ENCODE results near the gene CASR.

The CASR gene

GRCh38 chr3:122258757-122259371 is 75.4 kb downstream of the CASR start:
- peak; percentile 12 for DNase-seq (ENCODE audit: low read depth)
- peak; percentile 73 for TF ChIP-seq CTCF (conservative IDR thresholded peaks at IDR 0.05; ENCODE audit: low read depth, low read length)
- no peak overlapping the region for H3K4me3 ChIP-seq (ENCODE audit: low read length)

GRCh38 chr3:122260206-122260605 is 76.7 kb downstream of the CASR start:
- DNase-seq (ENCODE audit: low read depth), result no peak

DNA sequence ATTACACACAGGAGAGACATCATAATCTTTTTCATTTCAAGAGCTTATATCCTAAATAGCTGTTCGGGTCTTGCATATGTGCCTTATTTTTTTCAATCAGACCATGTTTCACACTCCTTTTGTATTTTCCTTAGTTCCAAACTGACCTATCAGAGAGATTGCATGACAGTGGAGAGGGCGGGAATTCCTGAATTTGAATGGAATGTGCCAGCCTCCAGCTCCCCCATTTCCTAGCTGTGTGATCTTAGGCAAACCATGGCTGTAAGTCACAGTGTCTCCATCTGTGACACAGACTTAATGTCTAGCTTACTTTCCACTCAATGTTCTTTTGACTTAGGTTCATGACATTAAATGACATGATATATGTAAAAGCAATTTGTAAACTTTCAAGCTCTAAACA is 79.6 kb downstream of the CASR start:
- no peak for TF ChIP-seq CTCF (conservative IDR thresholded peaks at IDR 0.05; ENCODE audit: low read depth, low read length)
- no peak overlapping the region for H3K4me3 ChIP-seq (ENCODE audit: low read length)
- no peak for DNase-seq (ENCODE audit: low read depth)

More at GRCh38 chr3:122260206-122260605, 76.7 kb downstream of the CASR start:
- H3K4me3 ChIP-seq (ENCODE audit: low read length), result no peak overlapping the region
- no peak for TF ChIP-seq CTCF (conservative IDR thresholded peaks at IDR 0.05; ENCODE audit: low read depth, low read length)

- DNase-seq (ENCODE audit: low read depth), result no peak
- no peak for TF ChIP-seq CTCF (conservative IDR thresholded peaks at IDR 0.05; ENCODE audit: low read depth, low read length)
These were observed 80.6 kb downstream of the CASR start for GRCh38 chr3:122263974-122264588.

GRCh38 chr3:122265957-122266356 is 82.5 kb downstream of the CASR start:
- TF ChIP-seq CTCF (conservative IDR thresholded peaks at IDR 0.05; ENCODE audit: low read depth, low read length), result no peak
- DNase-seq (ENCODE audit: low read depth), result no peak
- no peak overlapping the region for H3K4me3 ChIP-seq (ENCODE audit: low read length)

More at GRCh38 chr3:122263974-122264588, 80.6 kb downstream of the CASR start:
- no peak overlapping the region for H3K4me3 ChIP-seq (ENCODE audit: low read length)

DNA sequence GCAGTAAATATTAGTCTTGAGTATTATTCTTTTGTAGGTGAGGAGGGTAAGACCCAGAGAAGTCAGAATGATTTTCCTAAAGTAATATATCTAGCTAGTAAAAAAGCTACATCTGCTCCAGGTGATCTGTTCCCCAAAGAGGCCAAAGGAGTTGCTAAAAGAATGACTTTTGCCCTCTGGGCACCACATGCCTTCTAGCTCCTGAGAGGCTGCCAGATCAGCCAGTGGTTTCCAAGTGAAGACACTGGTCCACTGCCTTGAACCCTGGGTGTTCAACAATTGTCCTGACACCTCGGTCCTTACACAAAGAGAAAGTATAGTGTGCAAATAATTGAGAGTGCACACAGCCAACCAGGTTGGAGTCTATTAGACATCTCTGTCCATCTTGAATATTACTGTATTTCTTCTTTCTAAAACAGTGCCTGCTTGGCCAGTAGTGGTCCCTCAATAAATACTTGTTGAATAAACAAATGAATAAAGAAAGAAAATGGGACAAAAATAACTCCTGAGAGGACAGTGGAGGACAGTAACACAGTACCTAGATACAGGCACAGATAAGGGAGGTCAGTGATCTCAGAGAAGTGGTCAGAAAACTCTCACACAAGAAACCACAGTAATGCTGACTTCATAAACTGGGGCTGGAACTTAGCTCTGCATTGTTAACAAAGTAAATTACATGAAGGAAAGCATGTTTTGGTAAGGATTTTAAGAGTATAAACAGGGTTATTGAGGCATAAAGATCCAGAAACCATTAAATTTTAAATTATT is 85.0 kb downstream of the CASR start:
- H3K4me3 ChIP-seq (ENCODE audit: low read length), result no peak overlapping the region
- TF ChIP-seq CTCF (conservative IDR thresholded peaks at IDR 0.05; ENCODE audit: low read depth, low read length), result no peak
- no peak for DNase-seq (ENCODE audit: low read depth)
